ENCODE measurements around the gene TBC1D14. TPM values are rescaled to one million over a fixed set of nuclear protein-coding genes. Genes with fewer than 3 reads are reported as not detected.
A peak's percentile ranks its signal among the peaks of the same experiment; 100 is the strongest.

The TBC1D14 gene
- total RNA-seq, 1 donor from 2014 or later, result 34.9 TPM

- intact Hi-C loops (cut with micrococcal nuclease), result no loop called here
- Mint-ChIP-seq H3K27me3 (ENCODE audit: low read depth) (no peaks in the 10 kb centered on the region), H3K4me3 (ENCODE audit: low read depth) (no peak overlapping the region), H3K27ac (no peak overlapping the region), H3K36me3 (ENCODE audit: low read depth) (peaks cover 51% of the 10 kb centered on the region), H3K9me3 (no peaks in the 10 kb centered on the region), H3K4me1 (ENCODE audit: low read depth) (peaks cover 16% of the 10 kb centered on the region)
- DNase-seq (ENCODE audit: low spot score), result no peak
These were observed 92.7 kb downstream of the TBC1D14 start for GRCh38 chr4:7002336-7002735.

- Mint-ChIP-seq H3K4me1 (ENCODE audit: low read depth) (peaks cover 20% of the 10 kb centered on the region), H3K36me3 (ENCODE audit: low read depth) (peaks cover 53% of the 10 kb centered on the region), H3K9me3 (no peaks in the 10 kb centered on the region), H3K4me3 (ENCODE audit: low read depth) (no peak overlapping the region), H3K27me3 (ENCODE audit: low read depth) (no peaks in the 10 kb centered on the region), H3K27ac (no peak overlapping the region)
- intact Hi-C loops (cut with micrococcal nuclease), result no loop called here
- DNase-seq (ENCODE audit: low spot score), result no peak
These were observed 93.7 kb downstream of the TBC1D14 start for GRCh38 chr4:7003176-7003878.

- no peak overlapping the region for H3K27ac Mint-ChIP-seq
These were observed 94.2 kb downstream of the TBC1D14 start for GRCh38 chr4:7003879-7004240.

GRCh38 chr4:7004331-7004730 is 94.7 kb downstream of the TBC1D14 start:
- Mint-ChIP-seq H3K4me1 (ENCODE audit: low read depth) (peaks cover 13% of the 10 kb centered on the region), H3K4me3 (ENCODE audit: low read depth) (no peak overlapping the region), H3K27me3 (ENCODE audit: low read depth) (no peaks in the 10 kb centered on the region), H3K27ac (no peak overlapping the region), H3K36me3 (ENCODE audit: low read depth) (peaks cover 57% of the 10 kb centered on the region), H3K9me3 (no peaks in the 10 kb centered on the region)
- intact Hi-C loops (cut with micrococcal nuclease), result no loop called here
- no peak for DNase-seq (ENCODE audit: low spot score)

More at GRCh38 chr4:7003879-7004240, 94.2 kb downstream of the TBC1D14 start:
- Mint-ChIP-seq H3K4me1 (ENCODE audit: low read depth) (peaks cover 18% of the 10 kb centered on the region), H3K36me3 (ENCODE audit: low read depth) (peaks cover 55% of the 10 kb centered on the region), H3K4me3 (ENCODE audit: low read depth) (no peak overlapping the region), H3K27me3 (ENCODE audit: low read depth) (no peaks in the 10 kb centered on the region), H3K9me3 (no peaks in the 10 kb centered on the region)
- no peak for DNase-seq (ENCODE audit: low spot score)
- intact Hi-C loops (cut with micrococcal nuclease), result no loop called here

GRCh38 chr4:7005571-7005970 is 95.9 kb downstream of the TBC1D14 start:
- Mint-ChIP-seq H3K27ac (no peak overlapping the region), H3K4me1 (ENCODE audit: low read depth) (peaks cover 9% of the 10 kb centered on the region), H3K27me3 (ENCODE audit: low read depth) (no peaks in the 10 kb centered on the region), H3K36me3 (ENCODE audit: low read depth) (peaks cover 56% of the 10 kb centered on the region), H3K4me3 (ENCODE audit: low read depth) (no peak overlapping the region), H3K9me3 (no peaks in the 10 kb centered on the region)
- intact Hi-C loops (cut with micrococcal nuclease), result no loop called here
- DNase-seq (ENCODE audit: low spot score), result no peak

DNA sequence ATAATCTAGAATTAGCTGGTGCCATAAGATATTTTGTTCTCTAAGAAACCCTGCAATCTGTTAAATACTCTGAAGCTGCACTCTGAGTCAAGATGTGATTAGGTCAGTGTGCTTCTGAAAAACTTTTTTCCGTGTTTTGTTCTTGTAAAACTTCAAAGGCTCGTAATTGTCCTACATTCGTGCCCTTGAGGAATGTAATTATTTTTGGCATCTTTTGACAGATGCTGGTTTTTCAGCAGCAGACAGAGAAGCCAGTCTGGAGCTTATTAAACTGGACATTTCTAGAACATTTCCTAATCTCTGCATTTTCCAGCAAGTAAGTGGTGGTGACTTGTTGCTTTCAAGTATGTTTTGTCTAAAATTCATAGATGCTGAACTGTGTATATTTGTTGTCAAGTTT is 96.8 kb downstream of the TBC1D14 start:
- intact Hi-C loops (cut with micrococcal nuclease), result no loop called here
- H3K4me3 Mint-ChIP-seq (ENCODE audit: low read depth), result no peak overlapping the region
- DNase-seq (ENCODE audit: low spot score), result no peak
- no peaks in the 10 kb centered on the region for H3K27me3 Mint-ChIP-seq (ENCODE audit: low read depth)
- no peaks in the 10 kb centered on the region for H3K9me3 Mint-ChIP-seq
- peaks cover 9% of the 10 kb centered on the region for H3K4me1 Mint-ChIP-seq (ENCODE audit: low read depth)
- no peak overlapping the region for H3K27ac Mint-ChIP-seq
- peaks cover 54% of the 10 kb centered on the region for H3K36me3 Mint-ChIP-seq (ENCODE audit: low read depth)

DNA sequence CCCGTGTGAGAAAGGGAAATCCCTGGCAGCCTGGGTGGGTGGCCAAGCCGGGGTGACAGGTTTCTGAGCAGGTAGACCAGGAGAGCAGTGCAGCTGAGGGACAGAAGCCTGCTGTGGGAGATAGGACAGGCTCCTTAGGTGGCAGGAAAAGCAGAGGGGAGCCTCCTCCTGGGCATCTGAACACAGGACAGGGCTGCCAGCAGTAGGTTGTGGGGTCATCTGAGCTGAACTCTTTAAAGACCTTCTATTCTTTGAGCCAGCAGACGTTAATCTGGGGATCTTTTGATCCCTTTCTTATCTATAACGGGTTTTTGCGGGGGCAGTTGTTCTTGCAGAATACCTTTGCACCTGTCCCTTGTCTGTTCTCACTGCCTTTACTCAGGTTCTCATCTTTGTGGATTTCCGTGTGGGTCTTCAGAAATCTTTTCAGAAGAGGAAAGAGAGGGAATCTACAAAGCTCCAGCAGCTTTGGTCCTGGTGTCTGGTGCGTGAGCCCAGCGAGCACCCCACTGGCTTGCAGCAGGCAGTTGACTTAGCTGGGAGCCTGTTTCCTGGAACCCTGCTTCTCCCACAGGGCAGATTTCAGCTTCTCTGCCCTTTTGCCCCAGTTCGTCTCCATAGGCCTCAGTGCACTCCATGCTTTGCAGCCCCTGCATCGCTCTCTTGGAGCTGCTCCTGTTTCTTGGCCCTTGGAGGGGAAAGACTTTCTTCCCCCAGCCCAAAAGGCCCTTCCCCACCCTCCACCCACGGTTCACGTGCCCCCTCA is 97.7 kb downstream of the TBC1D14 start:
- H3K27ac Mint-ChIP-seq, result no peak overlapping the region
- intact Hi-C loops (cut with micrococcal nuclease), result no loop called here
- peaks cover 9% of the 10 kb centered on the region for H3K4me1 Mint-ChIP-seq (ENCODE audit: low read depth)
- H3K27me3 Mint-ChIP-seq (ENCODE audit: low read depth), result no peaks in the 10 kb centered on the region
- H3K9me3 Mint-ChIP-seq, result no peaks in the 10 kb centered on the region
- H3K4me3 Mint-ChIP-seq (ENCODE audit: low read depth), result no peak overlapping the region
- H3K36me3 Mint-ChIP-seq (ENCODE audit: low read depth), result peaks cover 45% of the 10 kb centered on the region
- no peak for DNase-seq (ENCODE audit: low spot score)

- peak overlapping the region; percentile 42 for H3K27ac Mint-ChIP-seq
- H3K4me3 Mint-ChIP-seq (ENCODE audit: low read depth), result no peak overlapping the region
- H3K9me3 Mint-ChIP-seq, result no peaks in the 10 kb centered on the region
- intact Hi-C loops (cut with micrococcal nuclease), result no loop called here
- no peak for DNase-seq (ENCODE audit: low spot score)
- peaks cover 41% of the 10 kb centered on the region for H3K36me3 Mint-ChIP-seq (ENCODE audit: low read depth)
- no peaks in the 10 kb centered on the region for H3K27me3 Mint-ChIP-seq (ENCODE audit: low read depth)
- peaks cover 11% of the 10 kb centered on the region for H3K4me1 Mint-ChIP-seq (ENCODE audit: low read depth)
These were observed 98.3 kb downstream of the TBC1D14 start for GRCh38 chr4:7007944-7008343.

DNA sequence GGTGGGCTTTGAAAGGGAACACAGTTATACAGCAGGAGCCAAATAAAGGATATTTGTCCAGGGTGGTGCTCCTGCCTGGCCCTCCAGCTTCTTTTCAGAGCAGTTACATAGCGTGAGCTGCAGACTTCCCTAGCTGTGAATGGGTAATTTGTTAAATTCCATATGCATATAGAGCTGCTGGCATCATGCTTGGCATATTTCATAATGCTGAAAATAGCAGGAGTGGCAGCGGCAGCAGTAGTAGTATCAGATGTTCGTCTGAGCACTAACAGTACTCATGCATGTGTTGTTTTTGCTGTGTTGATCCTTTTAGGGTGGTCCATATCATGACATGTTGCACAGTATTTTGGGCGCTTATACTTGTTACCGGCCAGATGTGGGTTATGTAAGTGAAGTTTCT is 99.9 kb downstream of the TBC1D14 start:
- Mint-ChIP-seq H3K27ac (no peak overlapping the region), H3K36me3 (ENCODE audit: low read depth) (peaks cover 48% of the 10 kb centered on the region), H3K9me3 (no peaks in the 10 kb centered on the region), H3K4me3 (ENCODE audit: low read depth) (no peak overlapping the region), H3K27me3 (ENCODE audit: low read depth) (no peaks in the 10 kb centered on the region), H3K4me1 (ENCODE audit: low read depth) (peaks cover 14% of the 10 kb centered on the region)
- DNase-seq (ENCODE audit: low spot score), result no peak
- intact Hi-C loops (cut with micrococcal nuclease), result no loop called here

GRCh38 chr4:7013175-7013574 is 103.5 kb downstream of the TBC1D14 start:
- H3K27me3 Mint-ChIP-seq (ENCODE audit: low read depth), result no peaks in the 10 kb centered on the region
- intact Hi-C loops (cut with micrococcal nuclease), result no loop called here
- H3K36me3 Mint-ChIP-seq (ENCODE audit: low read depth), result peaks cover 58% of the 10 kb centered on the region
- no peak overlapping the region for H3K4me3 Mint-ChIP-seq (ENCODE audit: low read depth)
- H3K9me3 Mint-ChIP-seq, result no peaks in the 10 kb centered on the region
- DNase-seq (ENCODE audit: low spot score), result no peak
- H3K4me1 Mint-ChIP-seq (ENCODE audit: low read depth), result peaks cover 6% of the 10 kb centered on the region
- H3K27ac Mint-ChIP-seq, result no peak overlapping the region

DNA sequence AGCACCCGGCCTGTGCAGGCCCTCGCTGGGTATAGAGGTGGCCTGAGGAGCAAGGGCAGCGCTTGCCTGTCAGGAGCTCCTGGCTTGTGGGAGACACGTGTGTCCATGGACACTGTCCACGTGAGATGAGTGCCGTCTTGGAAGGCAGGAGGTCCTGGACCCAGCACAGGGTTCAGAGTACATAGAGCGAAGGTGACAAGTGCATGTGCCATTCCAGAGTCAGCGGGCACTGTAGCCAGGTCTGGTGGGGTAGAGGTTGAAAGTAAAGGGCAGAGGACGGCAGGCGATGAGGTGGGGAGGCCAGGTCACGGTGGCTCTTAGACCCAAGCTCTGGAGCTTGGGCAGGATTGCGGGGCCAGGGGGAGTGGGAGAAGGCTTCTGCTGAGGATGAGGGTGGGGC is 105.2 kb downstream of the TBC1D14 start:
- no peak for DNase-seq (ENCODE audit: low spot score)
- H3K27ac Mint-ChIP-seq, result no peak overlapping the region
- no peaks in the 10 kb centered on the region for H3K27me3 Mint-ChIP-seq (ENCODE audit: low read depth)
- no peaks in the 10 kb centered on the region for H3K9me3 Mint-ChIP-seq
- intact Hi-C loops (cut with micrococcal nuclease), result no loop called here
- H3K4me3 Mint-ChIP-seq (ENCODE audit: low read depth), result no peak overlapping the region
- peaks cover 5% of the 10 kb centered on the region for H3K4me1 Mint-ChIP-seq (ENCODE audit: low read depth)
- H3K36me3 Mint-ChIP-seq (ENCODE audit: low read depth), result peaks cover 47% of the 10 kb centered on the region

- Mint-ChIP-seq H3K27me3 (ENCODE audit: low read depth) (no peaks in the 10 kb centered on the region), H3K4me1 (ENCODE audit: low read depth) (peaks cover 5% of the 10 kb centered on the region), H3K36me3 (ENCODE audit: low read depth) (peaks cover 40% of the 10 kb centered on the region), H3K27ac (no peak overlapping the region), H3K9me3 (no peaks in the 10 kb centered on the region), H3K4me3 (ENCODE audit: low read depth) (no peak overlapping the region)
- no peak for DNase-seq (ENCODE audit: low spot score)
- intact Hi-C loops (cut with micrococcal nuclease), result no loop called here
These were observed 105.9 kb downstream of the TBC1D14 start for GRCh38 chr4:7015383-7016035.

DNA sequence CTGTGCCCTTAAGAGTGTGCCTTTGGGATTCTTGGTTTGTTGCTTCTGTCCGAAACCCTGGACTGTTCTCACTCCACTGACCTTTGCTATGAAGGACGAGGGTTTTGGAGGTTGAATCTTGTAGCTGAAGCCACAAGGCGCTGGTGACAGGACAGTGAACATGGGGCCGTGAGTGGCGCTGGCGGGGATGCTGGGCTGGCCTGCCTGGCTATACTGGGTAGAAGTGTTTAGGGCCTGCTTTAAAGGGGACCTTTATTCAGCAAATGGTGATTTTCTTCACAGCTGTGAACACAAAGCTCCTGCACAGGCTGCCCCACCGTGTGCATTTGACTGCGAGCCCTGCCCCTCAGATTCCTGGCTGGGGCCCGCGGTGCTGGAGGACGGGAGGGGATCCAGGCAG is 106.5 kb downstream of the TBC1D14 start:
- no peak for DNase-seq (ENCODE audit: low spot score)
- no peaks in the 10 kb centered on the region for H3K9me3 Mint-ChIP-seq
- H3K4me3 Mint-ChIP-seq (ENCODE audit: low read depth), result no peak overlapping the region
- peaks cover 41% of the 10 kb centered on the region for H3K36me3 Mint-ChIP-seq (ENCODE audit: low read depth)
- H3K27me3 Mint-ChIP-seq (ENCODE audit: low read depth), result no peaks in the 10 kb centered on the region
- no peak overlapping the region for H3K27ac Mint-ChIP-seq
- H3K4me1 Mint-ChIP-seq (ENCODE audit: low read depth), result peaks cover 5% of the 10 kb centered on the region
- intact Hi-C loops (cut with micrococcal nuclease), result no loop called here
